HG03521 (cell line): ENCODE data around the gene APOBEC3F.
"Not testable (repeated sequence)": the region's sequence is repeated elsewhere in the genome, so short reads cannot be mapped to it uniquely, and the experiment has no call there.

Experiments
- ATAC-seq: cut with Tn5 transposase; IDR thresholded peaks from one replicate; pipeline ENCODE4 v1.9.1; 2021; ENCODE audit warnings: mild to moderate bottlenecking, moderate library complexity; ENCODE audit not compliant: unreplicated experiment

APOBEC3F gene

DNA sequence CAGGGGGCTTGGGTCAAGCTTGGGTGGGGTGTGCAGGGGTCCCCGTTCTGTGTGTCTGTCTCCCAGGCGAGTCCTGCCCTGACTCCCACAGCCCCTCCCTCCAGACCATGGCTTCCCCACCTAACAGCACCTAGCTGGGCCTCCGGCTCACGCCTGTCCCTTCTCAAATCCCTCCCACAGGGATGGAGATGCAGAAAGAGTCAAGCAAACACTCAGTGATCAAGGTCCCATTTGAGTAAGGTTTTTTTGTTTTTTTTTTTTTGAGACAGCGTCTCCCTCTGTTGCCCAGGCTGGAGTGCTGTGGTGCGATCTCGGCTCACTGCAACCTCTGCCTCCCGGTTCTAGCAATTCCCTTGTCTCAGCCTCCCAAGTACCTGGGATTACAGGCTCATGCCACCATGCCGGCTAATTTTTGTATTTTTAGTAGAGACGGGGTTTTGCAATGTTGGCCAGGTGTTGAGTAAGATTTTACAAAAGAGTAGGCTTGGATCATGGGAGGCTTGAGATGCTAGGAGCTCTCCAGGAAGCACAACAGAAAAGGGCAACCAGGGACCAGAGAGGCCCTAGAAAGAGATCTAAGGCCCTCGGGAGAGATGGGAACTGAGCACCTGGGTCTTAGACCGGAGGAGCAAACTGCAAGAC lies 14.0 kb upstream of the APOBEC3F start:
- no peak for ATAC-seq

DNA sequence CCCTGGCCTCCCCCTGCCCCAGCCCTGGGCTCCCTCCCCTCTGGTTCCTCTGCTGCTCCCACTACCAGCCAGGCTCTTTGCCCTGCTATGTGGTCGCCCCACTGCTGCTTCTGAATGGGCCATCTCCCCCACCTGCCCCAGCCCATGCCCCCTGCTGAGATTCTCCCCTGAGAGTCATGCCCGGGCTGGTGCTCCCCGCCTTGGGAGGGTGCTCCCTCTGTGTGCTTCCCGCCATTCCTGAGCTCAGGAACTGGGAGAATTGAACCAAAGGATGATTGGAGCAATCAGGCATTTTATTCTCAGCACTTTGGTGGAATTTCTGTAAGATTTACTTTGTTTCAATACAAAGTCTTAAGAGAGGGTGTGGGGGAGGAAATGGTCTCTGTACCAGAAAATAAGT lies 12.9 kb upstream of the APOBEC3F start:
- no peak for ATAC-seq

DNA sequence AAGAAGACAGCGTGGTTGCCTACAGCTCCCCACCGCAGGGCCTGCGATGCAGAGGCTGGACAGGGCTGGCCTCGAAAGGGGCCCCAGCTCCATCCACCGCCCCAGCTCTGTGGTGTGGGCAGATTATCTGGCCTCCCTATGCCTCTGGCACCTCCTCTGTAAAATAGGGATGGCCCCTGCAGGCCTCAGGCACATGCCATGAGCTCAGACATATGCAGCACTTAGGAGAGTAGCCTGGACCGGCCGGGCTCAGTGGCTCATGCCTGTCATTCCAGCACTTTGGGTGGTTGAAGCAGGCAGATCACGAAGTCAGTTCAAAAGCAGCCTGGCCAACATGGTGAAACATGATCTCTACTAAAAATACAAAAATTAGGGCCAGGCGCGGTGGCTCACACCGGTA lies 12.4 kb upstream of the APOBEC3F start:
- no peak for ATAC-seq

DNA sequence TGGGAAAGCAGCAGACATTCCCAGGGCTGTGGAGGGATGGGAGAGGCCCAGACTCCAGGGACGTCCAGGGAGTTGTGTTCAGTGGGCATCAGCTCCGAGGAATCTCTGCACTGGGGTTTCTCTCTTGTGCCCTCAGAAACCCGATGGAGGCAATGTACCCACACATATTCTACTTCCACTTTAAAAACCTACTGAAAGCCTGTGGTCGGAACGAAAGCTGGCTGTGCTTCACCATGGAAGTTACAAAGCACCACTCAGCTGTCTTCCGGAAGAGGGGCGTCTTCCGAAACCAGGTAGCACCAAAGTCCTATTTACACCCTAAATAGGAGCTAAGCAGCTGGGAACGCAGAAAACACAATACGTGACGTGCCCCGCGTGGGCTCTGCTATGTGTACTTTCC lies 11.4 kb upstream of the APOBEC3F start:
- ATAC-seq, result no peak

DNA sequence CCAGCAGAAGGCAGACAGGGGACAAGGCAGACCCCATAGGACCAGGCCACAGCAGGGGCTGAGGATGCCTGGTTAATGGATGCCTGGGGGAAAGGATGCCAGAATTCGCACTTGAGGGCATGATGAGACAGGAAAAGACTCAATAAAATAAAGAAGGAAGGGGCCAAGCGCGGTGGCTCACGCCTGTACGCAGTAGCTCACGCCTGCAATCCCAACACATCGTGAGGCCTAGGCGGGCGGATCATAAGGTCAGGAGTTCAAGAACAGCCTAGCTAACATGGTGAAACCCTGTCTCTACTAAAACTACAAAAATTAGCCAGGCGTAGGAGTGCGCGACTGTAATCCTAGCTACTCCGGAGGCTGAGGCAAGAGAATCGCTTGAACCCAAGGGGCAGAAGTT lies 10.0 kb upstream of the APOBEC3F start:
- no peak for ATAC-seq

DNA sequence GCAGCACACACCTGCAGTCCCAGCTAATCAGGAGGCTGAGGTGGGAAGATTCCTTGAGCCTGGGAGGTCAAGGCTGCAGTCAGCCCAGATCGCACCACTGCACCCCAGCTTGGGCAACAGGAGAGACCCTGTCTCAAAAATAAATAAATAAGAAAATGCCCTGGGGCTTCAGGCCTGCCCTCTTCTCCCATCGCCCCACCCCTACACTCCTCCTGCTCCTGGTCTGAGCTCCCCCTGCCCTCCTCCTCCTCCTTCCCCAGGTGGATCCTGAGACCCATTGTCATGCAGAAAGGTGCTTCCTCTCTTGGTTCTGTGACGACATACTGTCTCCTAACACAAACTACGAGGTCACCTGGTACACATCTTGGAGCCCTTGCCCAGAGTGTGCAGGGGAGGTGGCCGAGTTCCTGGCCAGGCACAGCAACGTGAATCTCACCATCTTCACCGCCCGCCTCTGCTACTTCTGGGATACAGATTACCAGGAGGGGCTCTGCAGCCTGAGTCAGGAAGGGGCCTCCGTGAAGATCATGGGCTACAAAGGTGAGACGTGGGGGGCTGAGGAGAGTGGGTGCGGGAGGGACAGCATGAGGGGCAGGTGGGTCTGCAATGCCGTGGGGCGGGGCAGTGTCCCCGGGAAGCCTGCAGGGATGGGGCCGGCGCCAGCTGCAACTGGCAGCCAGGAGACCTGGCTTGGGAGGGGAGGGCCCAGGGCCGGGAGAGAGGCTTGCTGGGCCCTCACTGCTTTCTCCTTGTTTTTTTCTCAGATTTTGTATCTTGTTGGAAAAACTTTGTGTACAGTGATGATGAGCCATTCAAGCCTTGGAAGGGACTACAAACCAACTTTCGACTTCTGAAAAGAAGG lies 9.0 kb upstream of the APOBEC3F start:
- not testable (repeated sequence) for ATAC-seq

DNA sequence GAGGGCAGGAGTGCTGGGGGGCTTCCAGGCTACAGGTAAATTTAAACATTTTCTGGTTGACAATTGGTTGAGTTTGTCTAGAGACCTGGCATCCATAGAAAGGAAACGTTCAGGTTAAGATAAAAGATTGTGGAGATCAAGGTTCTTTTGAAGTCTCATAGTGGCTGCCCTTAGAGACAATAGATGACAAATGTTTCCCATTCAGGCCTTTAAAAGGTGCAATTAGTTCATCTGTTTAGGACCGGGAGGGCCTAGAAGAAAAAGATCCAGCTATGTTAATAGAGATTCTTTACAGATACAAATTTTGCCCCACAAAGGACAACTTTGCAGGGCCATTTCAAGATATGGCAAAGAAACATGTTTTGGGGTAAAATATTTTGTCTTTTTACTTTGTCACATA lies 3.6 kb upstream of the APOBEC3F start:
- ATAC-seq, result not testable (repeated sequence)

DNA sequence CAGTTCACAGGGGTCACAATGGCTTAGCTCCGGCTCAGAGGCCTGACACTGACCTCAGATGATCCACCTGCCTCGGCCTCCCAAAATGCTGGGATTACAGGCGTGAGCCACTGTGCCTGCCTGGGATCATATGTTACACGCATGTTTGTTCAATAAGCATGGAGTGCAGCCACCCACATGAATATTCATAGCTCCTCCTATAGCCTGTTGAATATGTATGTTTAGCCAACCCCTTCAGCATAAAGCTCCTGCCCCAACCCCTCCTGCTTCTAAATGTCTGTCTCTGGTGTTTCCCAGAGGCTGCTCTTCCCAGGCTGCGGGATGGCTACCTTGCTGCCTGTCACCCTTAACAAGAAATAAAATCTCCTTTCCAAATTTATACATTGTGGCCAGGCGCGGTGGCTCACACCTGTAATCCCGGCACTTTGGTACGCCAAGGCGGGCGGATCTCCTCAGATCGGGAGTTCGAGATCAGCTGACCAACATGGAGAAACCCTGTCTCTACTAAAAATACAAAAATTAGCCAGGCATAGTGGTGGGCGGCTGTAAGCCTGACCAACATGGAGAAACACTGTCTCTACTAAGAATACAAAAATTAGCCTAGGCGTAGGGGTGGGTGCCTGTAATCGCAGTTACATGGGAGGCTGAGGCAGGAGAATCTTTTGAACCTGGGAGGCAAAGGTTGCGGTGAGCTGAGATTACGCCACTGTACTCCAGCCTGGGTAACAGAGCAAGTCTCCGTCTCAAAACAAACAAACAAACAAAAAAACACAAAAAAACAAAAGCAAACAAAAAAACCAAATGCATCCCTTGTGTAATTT lies 1.1 kb upstream of the APOBEC3F start:
- ATAC-seq, result no peak

DNA sequence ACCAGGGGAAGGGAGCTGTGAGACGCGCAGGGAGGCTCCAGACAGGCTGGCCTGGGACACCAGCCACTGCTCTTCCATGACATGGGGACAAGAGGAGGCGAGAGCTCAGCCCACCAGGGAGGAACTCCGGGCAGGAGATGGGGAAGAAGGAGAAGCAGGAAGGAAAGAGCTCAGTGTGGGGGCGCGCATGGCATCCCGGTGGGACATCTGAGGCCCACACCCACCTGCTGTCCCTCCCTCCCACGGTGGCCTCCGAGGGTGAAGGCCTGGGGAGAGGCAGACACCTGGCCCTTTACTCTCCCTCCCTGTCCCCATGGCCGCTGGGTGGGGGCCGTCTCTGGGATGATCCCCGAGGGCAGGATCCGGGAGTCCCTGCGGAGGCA lies 518 bp upstream of the APOBEC3F start:
- not testable (repeated sequence) for ATAC-seq

DNA sequence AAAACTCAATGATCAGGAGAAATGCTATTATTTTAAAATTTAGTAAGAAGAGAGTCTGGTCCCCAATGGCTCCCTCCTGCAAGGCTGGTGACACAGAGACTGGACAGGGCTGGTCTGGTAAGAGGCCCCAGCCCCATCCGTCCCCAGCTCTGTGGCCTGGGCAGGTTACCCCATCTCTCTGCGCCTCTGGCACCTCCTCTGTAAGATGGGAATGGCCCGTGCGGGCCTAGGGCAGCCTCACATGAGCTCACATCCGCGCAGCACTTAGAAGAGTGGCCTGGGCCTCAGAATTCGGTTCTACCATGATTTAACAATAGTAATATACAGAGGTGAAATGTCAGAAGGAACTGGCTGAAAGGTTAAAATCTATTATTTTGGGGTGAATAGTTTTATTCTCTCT lies 1.2 kb downstream of the APOBEC3F start:
- no peak for ATAC-seq

DNA sequence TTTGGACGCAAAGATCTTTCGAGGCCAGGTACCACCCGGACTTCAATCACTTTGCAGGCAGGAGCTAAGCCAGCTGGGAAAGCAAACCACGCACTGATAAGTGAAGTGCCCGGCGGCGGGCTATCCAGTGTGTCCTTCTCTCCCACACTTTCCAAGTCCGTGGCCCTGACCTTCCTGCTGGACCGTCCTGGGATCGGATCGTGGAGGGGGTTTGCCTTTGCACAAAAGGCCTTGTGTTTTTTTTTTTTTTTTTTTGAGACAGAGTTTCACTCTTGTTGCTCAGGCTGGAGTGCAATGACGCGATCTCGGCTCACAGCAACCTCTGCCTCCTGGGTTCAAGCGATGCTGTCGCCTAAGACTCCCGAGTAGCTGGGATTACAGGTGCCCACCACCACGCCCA lies 2.4 kb downstream of the APOBEC3F start:
- ATAC-seq, result not testable (repeated sequence)

DNA sequence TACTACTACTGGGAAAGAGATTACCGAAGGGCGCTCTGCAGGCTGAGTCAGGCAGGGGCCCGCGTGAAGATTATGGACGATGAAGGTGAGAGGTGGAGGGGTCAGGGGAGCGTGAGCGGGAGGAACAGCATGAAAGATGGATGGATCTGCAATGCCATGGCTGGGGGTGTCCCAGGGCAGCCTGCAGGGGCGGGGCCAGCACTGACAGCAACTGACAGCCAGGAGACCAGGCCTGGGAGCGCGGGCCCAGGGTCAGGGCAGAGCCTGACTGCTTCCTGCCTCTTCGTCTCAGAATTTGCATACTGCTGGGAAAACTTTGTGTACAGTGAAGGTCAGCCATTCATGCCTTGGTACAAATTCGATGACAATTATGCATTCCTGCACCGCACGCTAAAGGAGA lies 4.5 kb downstream of the APOBEC3F start:
- not testable (repeated sequence) for ATAC-seq

DNA sequence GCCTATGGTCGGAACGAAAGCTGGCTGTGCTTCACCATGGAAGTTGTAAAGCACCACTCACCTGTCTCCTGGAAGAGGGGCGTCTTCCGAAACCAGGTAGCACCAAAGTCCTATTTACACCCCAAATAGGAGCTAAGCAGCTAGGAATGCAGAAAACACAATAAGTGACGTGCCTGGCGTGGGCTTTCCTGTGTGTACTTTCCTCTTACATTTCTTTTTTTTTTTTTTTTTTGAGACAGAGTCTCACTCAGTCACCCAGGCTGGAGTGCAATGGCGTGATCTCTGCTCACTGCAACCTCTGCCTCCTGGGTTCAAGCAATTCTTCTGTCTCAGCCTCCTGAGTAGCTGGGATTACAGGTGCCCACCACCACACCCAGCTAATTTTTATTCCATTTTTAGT lies 8.8 kb downstream of the APOBEC3F start:
- not testable (repeated sequence) for ATAC-seq

DNA sequence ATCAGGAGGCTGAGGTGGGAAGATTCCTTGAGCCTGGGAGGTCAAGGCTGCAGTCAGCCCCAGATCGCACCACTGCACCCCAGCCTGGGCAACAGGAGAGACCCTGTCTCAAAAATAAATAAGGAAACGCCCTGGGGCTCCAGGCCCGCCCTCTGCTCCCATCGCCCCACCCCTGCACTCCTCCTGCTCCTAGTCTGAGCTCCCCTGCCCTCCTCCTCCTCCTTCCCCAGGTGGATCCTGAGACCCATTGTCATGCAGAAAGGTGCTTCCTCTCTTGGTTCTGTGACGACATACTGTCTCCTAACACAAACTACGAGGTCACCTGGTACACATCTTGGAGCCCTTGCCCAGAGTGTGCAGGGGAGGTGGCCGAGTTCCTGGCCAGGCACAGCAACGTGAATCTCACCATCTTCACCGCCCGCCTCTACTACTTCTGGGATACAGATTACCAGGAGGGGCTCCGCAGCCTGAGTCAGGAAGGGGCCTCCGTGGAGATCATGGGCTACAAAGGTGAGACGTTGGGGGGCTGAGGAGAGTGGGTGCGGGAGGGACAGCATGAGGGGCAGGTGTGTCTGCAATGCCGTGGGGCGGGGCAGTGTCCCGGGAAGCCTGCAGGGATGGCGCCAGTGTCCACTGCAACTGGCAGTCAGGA lies 11.3 kb downstream of the APOBEC3F start:
- not testable (repeated sequence) for ATAC-seq

DNA sequence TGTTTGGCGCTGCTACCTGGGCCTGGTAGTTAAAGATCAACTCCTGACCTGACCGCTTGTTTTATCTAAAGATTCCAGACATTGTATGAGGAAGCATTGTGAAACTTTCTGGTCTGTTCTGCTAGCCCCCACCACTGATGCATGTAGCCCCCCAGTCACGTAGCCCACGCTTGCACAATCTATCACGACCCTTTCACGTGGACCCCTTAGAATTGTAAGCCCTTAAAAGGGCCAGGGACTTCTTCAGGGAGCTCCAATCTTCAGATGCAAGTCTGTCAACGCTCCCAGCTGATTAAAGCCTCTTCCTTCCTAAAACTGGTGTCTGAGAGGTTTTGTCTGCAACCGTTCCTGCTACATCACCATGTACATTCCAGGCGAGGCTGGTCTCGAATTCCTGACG lies 15.0 kb downstream of the APOBEC3F start:
- ATAC-seq, result no peak

DNA sequence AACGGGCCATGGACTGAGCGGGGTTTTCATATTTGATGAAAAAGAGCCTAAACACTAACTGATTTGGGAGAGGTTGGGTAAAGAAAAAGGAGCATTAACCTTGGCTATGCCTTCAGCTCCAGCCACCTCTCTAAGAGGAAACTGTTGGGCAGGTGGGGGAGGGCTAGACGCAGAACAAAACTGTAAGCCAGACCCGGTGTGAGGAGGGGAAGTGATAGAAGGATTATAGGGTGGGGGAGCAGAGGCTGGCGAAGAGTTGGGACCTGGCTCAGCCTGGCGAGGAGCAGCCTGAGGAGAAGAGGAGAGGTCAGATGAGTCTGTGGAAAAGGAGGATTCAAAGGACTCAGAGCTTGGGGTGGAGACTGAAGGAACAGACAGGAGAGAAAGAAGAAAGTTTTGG lies 20.6 kb downstream of the APOBEC3F start:
- not testable (repeated sequence) for ATAC-seq

DNA sequence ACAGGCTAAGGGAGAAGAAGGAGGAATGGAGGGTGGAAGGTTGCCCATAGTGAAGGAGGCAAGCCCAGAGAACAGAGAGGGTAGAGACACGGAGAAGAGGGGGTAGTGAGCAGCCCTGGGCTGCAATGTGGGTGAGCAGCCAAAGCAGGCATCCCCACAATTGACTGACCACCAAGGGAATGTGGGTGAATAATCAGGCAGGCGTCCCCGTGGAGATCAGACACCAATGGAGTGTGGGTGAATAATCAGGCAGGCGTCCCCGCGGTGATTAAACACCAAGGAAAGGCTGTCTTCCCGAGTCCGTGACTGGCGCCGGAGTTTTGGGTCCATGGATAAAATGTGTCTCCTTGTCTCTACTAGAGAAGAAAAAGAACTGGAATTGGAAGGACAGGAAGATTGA lies 21.3 kb downstream of the APOBEC3F start:
- not testable (repeated sequence) for ATAC-seq

DNA sequence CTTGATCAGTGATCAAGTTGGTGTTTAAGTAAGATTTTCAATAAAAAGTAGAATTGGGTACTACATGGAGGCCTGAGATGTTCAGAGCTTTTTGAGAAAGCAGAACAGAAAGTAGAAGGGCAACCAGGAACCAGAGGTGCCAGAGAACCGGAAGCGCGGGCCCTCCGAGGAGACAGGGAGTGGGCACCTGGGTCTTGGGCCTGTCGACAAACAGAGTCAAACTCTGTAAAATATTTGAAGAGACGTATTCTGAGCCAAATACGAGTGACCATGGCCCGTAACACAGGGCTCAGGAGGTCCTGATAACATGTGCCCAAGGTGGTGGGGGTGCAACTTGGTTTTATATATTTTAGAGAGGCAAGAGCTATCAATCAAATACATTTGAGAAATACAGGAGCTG lies 23.2 kb downstream of the APOBEC3F start:
- not testable (repeated sequence) for ATAC-seq

DNA sequence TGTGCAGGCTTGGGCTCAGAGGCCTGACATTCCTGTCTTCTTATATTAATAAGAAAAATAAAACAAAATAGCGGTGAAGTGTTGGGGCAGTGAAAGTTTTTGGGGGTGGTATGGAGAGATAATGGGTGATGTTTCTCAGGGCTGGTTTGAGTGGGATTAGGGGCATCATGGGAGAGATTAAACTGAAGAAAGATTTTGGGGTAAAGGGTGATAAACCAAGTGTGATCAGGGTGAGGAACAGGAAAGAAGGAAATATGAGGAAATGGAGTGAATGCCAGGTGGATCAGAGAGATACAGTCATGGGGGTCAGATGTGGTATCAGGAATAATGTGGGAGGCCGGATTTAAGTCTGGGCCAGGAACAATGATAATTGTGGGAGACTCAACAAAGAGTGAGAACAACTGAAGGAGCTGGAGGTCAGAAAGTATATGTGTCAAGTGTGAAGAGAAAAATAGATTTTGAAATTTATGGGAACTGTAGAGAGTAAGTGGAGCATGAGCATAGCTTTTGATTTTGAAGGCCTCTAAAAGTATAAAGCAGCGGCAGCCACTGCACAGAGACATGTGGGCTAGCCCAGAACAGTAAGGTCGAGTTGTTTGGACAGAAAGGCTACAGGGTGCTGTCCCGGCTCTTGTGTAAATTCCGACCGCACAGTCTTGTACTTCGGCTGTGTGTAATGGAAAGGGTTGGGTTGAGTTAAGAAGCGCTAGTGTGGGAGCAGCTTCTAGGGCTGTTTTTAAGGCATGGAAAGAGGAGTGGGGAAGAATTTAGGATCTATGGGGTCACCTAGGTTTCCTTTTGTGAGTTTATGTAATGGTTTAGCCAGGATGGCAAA lies 26.0 kb downstream of the APOBEC3F start:
- ATAC-seq, result not testable (repeated sequence)
